SK-N-SH (cell line): Measurements from ENCODE around the gene KLHL35.

Experiments used
- EP300 ChIP-seq, 2 experiments: IDR thresholded peaks; 2 replicates each; pipeline versions ENCODE4 v1.4.0 to v1.6.1; 2012; ENCODE audit warnings: borderline replicate concordance in 1 of 2, low read depth in 1 of 2, low read length in 1 of 2
- EZH2phosphoT487 ChIP-seq: fragments of 200-600 bp; sonication (generic); IDR thresholded peaks from 2 replicates; pipeline ENCODE4 v1.6.1; 2017; ENCODE audit warnings: low read depth, mixed run types, mild to moderate bottlenecking, antibody characterized with exemption, moderate library complexity, borderline replicate concordance
- FOXJ3 ChIP-seq: sonication (generic); formaldehyde crosslinking; IDR thresholded peaks from 2 replicates; pipeline ENCODE4 v1.5.1; 2020; ENCODE audit warnings: mild to moderate bottlenecking, missing genetic modification reagents
- MEF2A ChIP-seq: IDR thresholded peaks from 2 replicates; pipeline ENCODE4 v1.4.0; 2012; ENCODE audit warnings: low read depth, borderline replicate concordance
- NFIC ChIP-seq: IDR thresholded peaks from 2 replicates; pipeline ENCODE4 v1.4.0; 2012; ENCODE audit warnings: borderline replicate concordance
- NRF1 ChIP-seq: IDR thresholded peaks from 2 replicates; pipeline ENCODE4 v1.6.1; 2012; ENCODE audit warnings: low read depth, mild to moderate bottlenecking, low read length
- POLR2AphosphoS5 ChIP-seq: IDR thresholded peaks from 2 replicates; pipeline ENCODE4 v1.6.1; 2012; ENCODE audit warnings: low read depth, low read length
- REST ChIP-seq: IDR thresholded peaks from 2 replicates; pipeline ENCODE4 v1.6.1; 2012; ENCODE audit warnings: mild to moderate bottlenecking, low read depth, low read length, moderate library complexity
- SMC3 ChIP-seq: IDR thresholded peaks from 2 replicates; pipeline ENCODE4 v1.6.1; 2012; ENCODE audit warnings: low read depth, low read length, improper control_type of control experiment
- TF ChIP-seq, protein P1 (sequence below): fragments of 200-600 bp; sonication (generic); IDR thresholded peaks from 2 replicates; pipeline ENCODE4 v1.6.1; 2017; ENCODE audit warnings: antibody characterized with exemption, mild to moderate bottlenecking, moderate library complexity
- TF ChIP-seq, protein P2 (sequence below): fragments of 150-350 bp; IDR thresholded peaks from 2 replicates; pipeline ENCODE4 v1.6.1; 2016; ENCODE audit warnings: mild to moderate bottlenecking, low read depth, low read length
- TF ChIP-seq, protein P3 (sequence below): IDR thresholded peaks from 2 replicates; pipeline ENCODE4 v1.4.0; 2012; ENCODE audit warnings: low read depth

DNA sequence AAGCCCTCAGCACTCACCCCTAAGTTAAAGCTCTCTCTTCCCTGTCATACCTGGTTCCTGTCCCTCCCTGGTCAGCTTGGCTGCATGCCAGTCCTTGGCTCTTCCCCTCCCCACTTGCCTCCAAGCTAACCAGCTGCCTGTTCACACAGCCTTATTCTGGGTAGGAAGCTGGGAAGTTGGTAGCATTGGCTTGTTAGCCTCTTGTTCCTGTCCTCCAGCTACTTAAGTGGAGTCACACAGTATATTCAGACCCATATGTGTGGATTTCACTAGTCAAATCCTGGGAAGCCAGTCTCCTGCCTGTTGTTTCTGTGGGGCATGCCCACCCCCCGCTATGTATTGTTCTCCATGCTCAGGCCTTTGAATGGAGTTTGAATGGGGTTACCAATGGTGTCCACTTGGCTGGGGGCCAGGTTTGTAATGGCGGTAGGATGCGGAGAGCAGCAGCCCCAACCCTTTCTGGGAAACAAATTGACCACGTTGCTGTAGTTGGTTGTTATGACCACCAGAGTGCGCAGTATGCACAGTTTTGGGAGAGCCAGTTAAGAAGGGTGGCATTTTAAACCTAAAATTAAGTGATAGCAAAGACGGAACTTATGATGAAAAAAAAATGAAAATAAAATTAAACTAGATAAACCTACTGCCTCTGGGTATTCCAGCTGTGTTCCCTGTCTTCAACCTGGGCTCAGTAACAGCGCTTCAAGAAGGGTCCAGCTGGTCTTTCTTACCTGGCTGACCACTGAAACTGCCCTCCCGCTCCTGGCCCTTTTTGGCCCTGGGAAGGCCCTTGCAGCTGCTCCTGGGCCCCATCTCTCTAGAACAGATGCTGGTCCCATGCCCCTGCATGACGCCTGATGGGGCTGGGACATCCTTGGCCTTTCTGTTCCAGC, 44.4 kb downstream of the KLHL35 start:
- TF ChIP-seq EZH2phosphoT487 (no peak), FOXJ3 (CRISPR knock-in tag) (no peak), EP300 (IDR thresholded peaks at IDR 0.05; ENCODE audit: borderline replicate concordance in 1 of 2, low read depth in 1 of 2, low read length in 1 of 2) (no peak), MEF2A (no peak), REST (no peak), NFIC (peak; percentile 80), NRF1 (no peak), POLR2AphosphoS5 (no peak), SMC3 (peak; percentile 83)
- TF ChIP-seq, protein P1, sequence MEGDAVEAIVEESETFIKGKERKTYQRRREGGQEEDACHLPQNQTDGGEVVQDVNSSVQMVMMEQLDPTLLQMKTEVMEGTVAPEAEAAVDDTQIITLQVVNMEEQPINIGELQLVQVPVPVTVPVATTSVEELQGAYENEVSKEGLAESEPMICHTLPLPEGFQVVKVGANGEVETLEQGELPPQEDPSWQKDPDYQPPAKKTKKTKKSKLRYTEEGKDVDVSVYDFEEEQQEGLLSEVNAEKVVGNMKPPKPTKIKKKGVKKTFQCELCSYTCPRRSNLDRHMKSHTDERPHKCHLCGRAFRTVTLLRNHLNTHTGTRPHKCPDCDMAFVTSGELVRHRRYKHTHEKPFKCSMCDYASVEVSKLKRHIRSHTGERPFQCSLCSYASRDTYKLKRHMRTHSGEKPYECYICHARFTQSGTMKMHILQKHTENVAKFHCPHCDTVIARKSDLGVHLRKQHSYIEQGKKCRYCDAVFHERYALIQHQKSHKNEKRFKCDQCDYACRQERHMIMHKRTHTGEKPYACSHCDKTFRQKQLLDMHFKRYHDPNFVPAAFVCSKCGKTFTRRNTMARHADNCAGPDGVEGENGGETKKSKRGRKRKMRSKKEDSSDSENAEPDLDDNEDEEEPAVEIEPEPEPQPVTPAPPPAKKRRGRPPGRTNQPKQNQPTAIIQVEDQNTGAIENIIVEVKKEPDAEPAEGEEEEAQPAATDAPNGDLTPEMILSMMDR, result peak; percentile 89
- TF ChIP-seq, protein P2, sequence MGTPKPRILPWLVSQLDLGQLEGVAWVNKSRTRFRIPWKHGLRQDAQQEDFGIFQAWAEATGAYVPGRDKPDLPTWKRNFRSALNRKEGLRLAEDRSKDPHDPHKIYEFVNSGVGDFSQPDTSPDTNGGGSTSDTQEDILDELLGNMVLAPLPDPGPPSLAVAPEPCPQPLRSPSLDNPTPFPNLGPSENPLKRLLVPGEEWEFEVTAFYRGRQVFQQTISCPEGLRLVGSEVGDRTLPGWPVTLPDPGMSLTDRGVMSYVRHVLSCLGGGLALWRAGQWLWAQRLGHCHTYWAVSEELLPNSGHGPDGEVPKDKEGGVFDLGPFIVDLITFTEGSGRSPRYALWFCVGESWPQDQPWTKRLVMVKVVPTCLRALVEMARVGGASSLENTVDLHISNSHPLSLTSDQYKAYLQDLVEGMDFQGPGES, result no peak
- TF ChIP-seq, protein P3, sequence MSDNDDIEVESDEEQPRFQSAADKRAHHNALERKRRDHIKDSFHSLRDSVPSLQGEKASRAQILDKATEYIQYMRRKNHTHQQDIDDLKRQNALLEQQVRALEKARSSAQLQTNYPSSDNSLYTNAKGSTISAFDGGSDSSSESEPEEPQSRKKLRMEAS, result peak; percentile 28; the same call in 1 of the 2 replicates
